GM12874 (cell line): ENCODE results near the gene ZNF282.

Experiments used
- CTCF ChIP-seq: IDR thresholded peaks from 2 replicates; pipeline ENCODE4 v1.5.1; 2011; ENCODE audit warnings: low read depth, mild to moderate bottlenecking, control low read depth, low read length, moderate library complexity; ENCODE audit not compliant: insufficient read depth

Gene ZNF282

GRCh38 chr7:149218469-149219420 is 23.4 kb downstream of the ZNF282 start:
- TF ChIP-seq CTCF = no peak

GRCh38 chr7:149220534-149220933 is 25.2 kb downstream of the ZNF282 start:
- no peak for TF ChIP-seq CTCF

GRCh38 chr7:149223176-149223575 is 27.8 kb downstream of the ZNF282 start:
- no peak for TF ChIP-seq CTCF

GRCh38 chr7:149223761-149224160 is 28.4 kb downstream of the ZNF282 start:
- TF ChIP-seq CTCF = no peak

GRCh38 chr7:149224352-149224751 is 29.0 kb downstream of the ZNF282 start:
- TF ChIP-seq CTCF = no peak

- TF ChIP-seq CTCF = no peak
Observed at GRCh38 chr7:149225106-149225505, 29.8 kb downstream of the ZNF282 start.

- TF ChIP-seq CTCF = no peak
Observed at GRCh38 chr7:149225656-149226055, 30.3 kb downstream of the ZNF282 start.
